Muscle layer of colon (tissue), 2 donors: ENCODE results near the gene GRK1.

ENCODE experiments used
- H3K27ac ChIP-seq: one replicate; pipeline ENCODE4 v1.7.0; 2013; ENCODE audit warnings: low read depth, mild to moderate bottlenecking, low read length, moderate library complexity
- H3K27me3 ChIP-seq, 2 donors: one replicate each; pipeline ENCODE4 v1.7.0; 2013; ENCODE audit warnings: low read length in 2 of 2, mild to moderate bottlenecking in 2 of 2; ENCODE audit not compliant: insufficient read depth in 2 of 2, control insufficient read depth in 1 of 2
- H3K36me3 ChIP-seq: one replicate; pipeline ENCODE4 v1.7.0; 2013; ENCODE audit warnings: mild to moderate bottlenecking, low read length; ENCODE audit not compliant: insufficient read depth
- H3K4me1 ChIP-seq: one replicate; pipeline ENCODE4 v1.7.0; 2013; ENCODE audit warnings: mild to moderate bottlenecking, low read length; ENCODE audit not compliant: insufficient read depth
- H3K4me3 ChIP-seq, 2 donors: one replicate each; pipeline ENCODE4 v1.7.0; 2013; ENCODE audit warnings: low read length in 2 of 2, low read depth in 1 of 2, mild to moderate bottlenecking in 1 of 2, moderate library complexity in 1 of 2
- H3K9ac ChIP-seq: one replicate; pipeline ENCODE4 v1.7.0; 2013; ENCODE audit warnings: low read length
- H3K9me3 ChIP-seq: one replicate; pipeline ENCODE4 v1.7.0; 2013; ENCODE audit warnings: mild to moderate bottlenecking, low read length
- donor health status: abdominal sarcoma.
- donor health status: Adenocarcinoma of cecum.

Gene GRK1

DNA sequence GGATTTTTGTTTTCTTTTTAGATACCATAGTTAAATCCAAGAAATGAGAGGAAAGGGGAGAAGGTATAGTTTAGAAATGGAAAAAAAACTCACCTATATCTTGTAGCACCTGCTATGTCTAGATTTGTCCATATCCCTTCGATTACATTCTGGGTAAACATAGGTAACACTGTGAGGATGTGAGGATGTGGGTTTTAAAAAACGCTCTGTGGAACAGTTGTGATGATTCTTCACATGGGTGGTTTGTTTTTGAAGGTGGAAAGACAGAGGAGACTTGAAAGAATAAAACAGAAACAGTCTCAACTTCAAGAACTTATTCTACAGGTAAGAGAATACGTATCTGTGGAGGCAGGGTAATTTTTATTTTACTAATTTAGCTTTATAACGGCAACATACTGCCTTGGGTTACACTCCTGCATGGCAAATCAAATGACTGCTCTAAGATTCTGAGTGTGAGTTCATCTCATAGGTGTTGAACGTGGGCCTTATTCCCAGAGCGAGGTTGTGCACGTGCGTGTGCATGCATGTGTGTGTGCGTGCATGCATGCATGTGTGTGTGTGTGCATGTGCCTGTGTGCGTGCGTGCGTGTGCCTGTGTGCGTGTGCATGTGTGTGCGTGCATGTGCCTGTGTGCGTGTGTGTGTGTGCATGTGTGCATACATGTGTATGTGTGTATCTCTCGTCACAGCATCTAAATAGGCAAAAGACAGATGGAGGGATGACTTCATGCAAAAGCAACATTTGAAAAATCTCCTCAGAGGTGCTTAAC, 32.6 kb upstream of the GRK1 start:
- no peaks in the 10 kb centered on the region for H3K9me3 ChIP-seq
- H3K27ac ChIP-seq, result no peak overlapping the region
- no peaks in the 10 kb centered on the region for H3K27me3 ChIP-seq
- H3K4me1 ChIP-seq, result no peaks in the 10 kb centered on the region
- peaks cover 57% of the 10 kb centered on the region for H3K36me3 ChIP-seq
- no peak overlapping the region for H3K9ac ChIP-seq
- H3K4me3 ChIP-seq, result no peak overlapping the region

- H3K27me3 ChIP-seq, result no peaks in the 10 kb centered on the region
- H3K9me3 ChIP-seq, result no peaks in the 10 kb centered on the region
- no peak overlapping the region for H3K9ac ChIP-seq
- no peak overlapping the region for H3K4me3 ChIP-seq
- H3K27ac ChIP-seq, result no peak overlapping the region
- H3K36me3 ChIP-seq, result peaks cover 62% of the 10 kb centered on the region
- H3K4me1 ChIP-seq, result no peaks in the 10 kb centered on the region
Observed at GRCh38 chr13:113635048-113635420, 32.0 kb upstream of the GRK1 start.

- no peaks in the 10 kb centered on the region for H3K9me3 ChIP-seq
- H3K27ac ChIP-seq, result no peak overlapping the region
- no peaks in the 10 kb centered on the region for H3K27me3 ChIP-seq
- H3K9ac ChIP-seq, result no peak overlapping the region
- no peak overlapping the region for H3K4me3 ChIP-seq
- H3K36me3 ChIP-seq, result peaks cover 62% of the 10 kb centered on the region
- H3K4me1 ChIP-seq, result no peaks in the 10 kb centered on the region
Observed at GRCh38 chr13:113635709-113636108, 31.3 kb upstream of the GRK1 start.

- H3K9ac ChIP-seq, result no peak overlapping the region
- H3K27me3 ChIP-seq, result no peaks in the 10 kb centered on the region
- H3K9me3 ChIP-seq, result no peaks in the 10 kb centered on the region
Observed at GRCh38 chr13:113636266-113636963, 30.6 kb upstream of the GRK1 start.

DNA sequence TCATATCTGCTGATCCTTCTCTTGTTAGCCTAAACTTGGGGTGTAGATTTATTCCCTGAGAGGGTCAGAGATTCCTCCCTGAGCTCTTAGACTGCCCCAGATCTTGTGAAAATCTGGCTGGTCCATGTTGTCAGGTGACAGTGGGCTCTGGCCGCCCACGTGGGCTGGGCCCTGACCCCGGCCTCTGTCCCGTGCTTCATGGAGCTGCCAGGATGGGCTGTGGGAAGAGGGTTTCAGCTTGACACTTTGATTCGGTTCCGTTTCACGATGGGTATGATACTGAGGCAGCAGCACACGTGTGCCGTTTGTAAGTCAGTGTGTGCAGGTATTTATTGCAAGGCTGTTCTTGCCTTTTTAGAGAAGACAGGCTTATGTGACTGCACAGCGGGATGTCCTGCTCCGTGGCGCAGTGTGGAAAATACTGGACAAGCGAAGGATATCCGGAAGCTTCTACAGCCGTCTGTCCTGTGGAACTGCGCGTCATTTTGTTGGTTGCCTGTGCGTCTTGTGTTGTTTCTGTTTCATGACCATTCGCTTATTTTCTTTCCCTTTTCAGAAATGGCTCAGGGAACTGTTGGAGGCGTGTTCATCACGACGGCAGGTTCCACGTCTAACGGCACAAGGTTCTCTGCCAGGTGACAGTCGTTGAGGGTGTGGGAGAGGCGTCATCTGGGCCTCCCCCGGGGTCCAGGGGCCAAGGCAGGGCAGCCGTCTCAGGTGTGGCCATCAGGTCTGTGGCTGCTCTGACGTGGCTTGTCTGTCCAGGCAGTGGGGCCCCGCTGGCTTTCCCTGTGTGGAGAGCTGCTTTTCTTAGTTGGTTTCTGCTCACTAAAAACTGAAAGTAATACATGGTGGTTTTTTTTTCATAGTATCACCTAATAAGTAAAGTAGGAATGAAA, 29.5 kb upstream of the GRK1 start:
- H3K27me3 ChIP-seq, result no peaks in the 10 kb centered on the region
- H3K9me3 ChIP-seq, result no peaks in the 10 kb centered on the region
- H3K4me1 ChIP-seq, result no peaks in the 10 kb centered on the region
- H3K9ac ChIP-seq, result no peak overlapping the region
- H3K27ac ChIP-seq, result no peak overlapping the region
- H3K4me3 ChIP-seq, result no peak overlapping the region
- H3K36me3 ChIP-seq, result peaks cover 54% of the 10 kb centered on the region

More at GRCh38 chr13:113636266-113636963, 30.6 kb upstream of the GRK1 start:
- H3K36me3 ChIP-seq, result peaks cover 62% of the 10 kb centered on the region
- H3K4me3 ChIP-seq, result no peak overlapping the region
- no peak overlapping the region for H3K27ac ChIP-seq
- no peaks in the 10 kb centered on the region for H3K4me1 ChIP-seq

- Histone ChIP-seq H3K9me3 (no peaks in the 10 kb centered on the region), H3K27ac (no peak overlapping the region), H3K9ac (no peak overlapping the region), H3K36me3 (peaks cover 54% of the 10 kb centered on the region), H3K4me3 (no peak overlapping the region), H3K27me3 (no peaks in the 10 kb centered on the region), H3K4me1 (no peaks in the 10 kb centered on the region)
Observed at GRCh38 chr13:113638173-113638746, 28.8 kb upstream of the GRK1 start.

DNA sequence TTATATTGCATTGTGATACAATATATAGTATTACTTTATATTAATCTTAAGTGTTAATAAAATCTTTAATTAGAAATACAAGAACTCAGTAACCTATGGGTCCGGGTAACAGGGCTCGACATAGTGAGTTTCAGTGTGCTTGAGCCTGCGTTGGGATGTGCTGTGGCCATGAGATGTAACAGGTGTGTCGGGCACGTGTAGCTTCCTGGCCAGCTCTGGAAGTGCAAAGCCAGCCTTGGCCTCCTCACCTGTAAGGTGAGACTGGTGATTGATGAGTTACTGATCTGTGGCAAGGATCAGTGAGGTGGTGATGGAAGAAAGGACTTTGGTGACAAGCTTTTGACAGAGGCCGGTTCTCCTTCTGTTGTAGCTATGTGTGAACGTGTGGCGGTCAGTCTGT, 28.2 kb upstream of the GRK1 start:
- no peaks in the 10 kb centered on the region for H3K27me3 ChIP-seq
- H3K27ac ChIP-seq, result no peak overlapping the region
- H3K9ac ChIP-seq, result no peak overlapping the region
- no peaks in the 10 kb centered on the region for H3K4me1 ChIP-seq
- H3K4me3 ChIP-seq, result no peak overlapping the region
- H3K9me3 ChIP-seq, result no peaks in the 10 kb centered on the region
- H3K36me3 ChIP-seq, result peaks cover 50% of the 10 kb centered on the region

GRCh38 chr13:113639616-113640262, 27.3 kb upstream of the GRK1 start:
- no peaks in the 10 kb centered on the region for H3K4me1 ChIP-seq
- H3K36me3 ChIP-seq, result peaks cover 41% of the 10 kb centered on the region
- H3K4me3 ChIP-seq, result no peak overlapping the region
- no peaks in the 10 kb centered on the region for H3K9me3 ChIP-seq
- H3K27me3 ChIP-seq, result no peaks in the 10 kb centered on the region
- H3K27ac ChIP-seq, result no peak overlapping the region
- H3K9ac ChIP-seq, result no peak overlapping the region

DNA sequence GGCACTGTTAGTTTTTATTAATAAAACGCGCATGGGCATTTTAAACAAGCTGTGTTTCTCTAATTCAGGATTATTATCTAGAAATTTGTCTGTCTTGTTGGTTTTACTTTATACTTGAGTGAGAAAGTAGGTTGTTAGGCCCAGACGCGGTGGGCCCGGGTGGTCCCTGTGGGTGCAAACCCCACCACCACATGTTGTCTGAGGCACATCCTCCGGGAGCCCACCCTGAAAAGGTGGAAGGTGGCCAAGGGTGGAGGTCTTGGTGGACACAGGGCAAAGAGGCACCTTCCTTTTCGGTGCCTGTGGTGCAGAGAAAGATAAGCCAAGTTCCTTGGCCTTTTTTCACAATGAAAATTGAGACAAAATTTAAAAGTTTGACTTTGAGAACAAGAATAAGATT, 25.6 kb upstream of the GRK1 start:
- Histone ChIP-seq H3K9ac (no peak overlapping the region), H3K4me3 (no peak overlapping the region), H3K4me1 (no peaks in the 10 kb centered on the region), H3K36me3 (peaks cover 25% of the 10 kb centered on the region), H3K9me3 (no peaks in the 10 kb centered on the region), H3K27me3 (no peaks in the 10 kb centered on the region), H3K27ac (no peak overlapping the region)

GRCh38 chr13:113642563-113642962, 24.5 kb upstream of the GRK1 start:
- Histone ChIP-seq H3K27ac (no peak overlapping the region), H3K9me3 (no peaks in the 10 kb centered on the region), H3K4me1 (peaks cover 7% of the 10 kb centered on the region), H3K36me3 (peaks cover 14% of the 10 kb centered on the region), H3K9ac (no peak overlapping the region), H3K27me3 (no peaks in the 10 kb centered on the region), H3K4me3 (no peak overlapping the region)

DNA sequence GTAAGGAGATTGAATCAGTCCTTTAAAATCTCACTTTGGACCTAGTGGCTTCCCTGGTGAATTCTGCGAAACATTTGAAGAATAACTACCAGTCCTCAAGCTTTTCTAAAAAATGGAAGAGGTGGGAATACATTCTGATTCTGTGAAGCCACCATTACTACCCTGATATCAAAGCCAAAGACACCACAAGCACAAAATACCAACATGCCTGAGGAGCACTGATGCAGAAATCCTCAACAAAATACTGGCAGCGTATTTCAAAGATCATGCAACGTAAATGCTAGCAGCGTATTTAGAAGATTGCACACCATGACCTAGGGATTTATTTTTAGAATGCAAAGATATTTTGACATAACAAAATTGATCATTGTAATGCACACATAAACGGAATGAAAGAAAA, 23.4 kb upstream of the GRK1 start:
- Histone ChIP-seq H3K27ac (no peak overlapping the region), H3K9me3 (no peaks in the 10 kb centered on the region), H3K4me3 (no peak overlapping the region), H3K9ac (no peak overlapping the region), H3K27me3 (no peaks in the 10 kb centered on the region), H3K36me3 (peaks cover 6% of the 10 kb centered on the region), H3K4me1 (peaks cover 15% of the 10 kb centered on the region)
